Stimulated activated naive B cell treated with anti-CD40 and anti-IgM and Interleukin-4, amounts not matched to agents 10 μg/mL and 1 μg/mL and 100 μg/mL, for 72 hours (primary cell): ENCODE data around the gene CDH13.

Experiments used
- ATAC-seq, 2 donors: fragments of 150-1000 bp; cut with Tn5 transposase; replicated peaks; 2 replicates each; pipeline ENCODE4 v1.10.0; 2021; ENCODE audit warnings: moderate library complexity in 1 of 2
- DNase-seq: peaks from one replicate; pipeline ENCODE4 v3.0.0; 2021
- H3K27ac Mint-ChIP-seq: one replicate; pipeline ENCODE4 v1.8.0; 2022; ENCODE audit warnings: mild to moderate bottlenecking, mixed read lengths
- H3K27me3 Mint-ChIP-seq, 2 donors: one replicate each; pipeline ENCODE4 v1.8.0; 2022; ENCODE audit warnings: mixed read lengths in 2 of 2
- H3K36me3 Mint-ChIP-seq, 2 donors: one replicate each; pipeline ENCODE4 v1.8.0; 2022; ENCODE audit warnings: mixed read lengths in 2 of 2, mild to moderate bottlenecking in 1 of 2
- H3K4me1 Mint-ChIP-seq, 2 donors: one replicate each; pipeline ENCODE4 v1.8.0; 2022; ENCODE audit warnings: mixed read lengths in 2 of 2, mild to moderate bottlenecking in 1 of 2
- H3K4me3 Mint-ChIP-seq, 2 donors: one replicate each; pipeline ENCODE4 v1.8.0; 2022; ENCODE audit warnings: mild to moderate bottlenecking in 2 of 2, mixed read lengths in 2 of 2, moderate library complexity in 1 of 2
- H3K9me3 Mint-ChIP-seq, 2 donors: one replicate each; pipeline ENCODE4 v1.8.0; 2022; ENCODE audit warnings: mixed read lengths in 2 of 2, mild to moderate bottlenecking in 1 of 2

Gene CDH13

DNA sequence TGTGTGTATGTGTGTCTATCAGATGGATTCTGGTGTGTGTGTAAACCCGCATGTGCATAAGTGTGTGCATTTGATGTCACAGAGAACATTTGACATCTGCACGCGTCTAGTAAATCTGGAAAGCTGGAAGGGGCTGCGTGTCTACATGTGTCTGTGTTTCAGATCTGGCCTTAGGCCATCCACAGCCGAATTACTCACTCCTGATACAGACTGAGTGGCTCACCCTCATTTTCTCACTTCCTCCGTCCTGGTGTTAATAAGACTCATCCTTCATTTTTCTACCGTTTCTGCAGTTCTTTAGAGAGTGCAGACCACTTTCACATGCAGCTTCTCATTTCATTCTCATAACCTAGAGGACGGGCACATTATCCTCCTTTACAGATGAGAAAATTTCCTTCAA lies 491.6 kb downstream of the CDH13 start:
- ATAC-seq (peak in 1 of 2 donors; percentile 48), DNase-seq (no peak)
- H3K4me1 Mint-ChIP-seq = no peaks in the 10 kb centered on the region
- H3K36me3 Mint-ChIP-seq = no peaks in the 10 kb centered on the region
- H3K4me3 Mint-ChIP-seq = no peak overlapping the region
- H3K27ac Mint-ChIP-seq = no peak overlapping the region
- H3K9me3 Mint-ChIP-seq = no peaks in the 10 kb centered on the region
- peaks cover 7% of the 10 kb centered on the region in 2 donors for H3K27me3 Mint-ChIP-seq

DNA sequence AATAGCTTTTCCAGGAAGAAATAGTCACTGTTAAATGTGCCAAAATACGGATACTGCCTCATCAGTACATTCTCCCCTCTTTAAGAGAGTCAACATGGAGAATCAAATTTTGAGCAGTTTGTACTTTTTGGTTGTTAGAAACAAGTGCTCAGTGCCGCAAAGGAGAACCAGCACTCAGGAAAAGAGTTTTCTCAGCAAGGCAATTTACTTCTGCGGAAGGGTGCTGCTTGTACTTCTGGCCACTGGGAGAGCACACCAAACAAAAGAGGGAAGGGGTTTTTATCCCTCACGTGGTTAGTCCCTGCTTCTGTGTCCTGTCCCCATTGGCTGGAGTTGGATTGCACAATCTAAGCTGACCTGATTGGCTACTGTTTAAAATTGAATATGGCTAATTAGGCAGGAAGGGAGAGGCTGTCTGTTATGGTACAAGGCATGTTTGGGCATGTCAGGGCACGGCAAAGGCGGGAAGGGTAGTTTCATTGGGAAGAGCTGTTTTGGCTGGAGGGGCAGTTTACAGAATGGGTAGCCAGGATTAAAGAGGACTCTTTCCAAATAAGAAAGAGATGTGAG lies 499.3 kb downstream of the CDH13 start:
- Mint-ChIP-seq H3K36me3 (no peaks in the 10 kb centered on the region), H3K4me3 (no peak overlapping the region)

DNA sequence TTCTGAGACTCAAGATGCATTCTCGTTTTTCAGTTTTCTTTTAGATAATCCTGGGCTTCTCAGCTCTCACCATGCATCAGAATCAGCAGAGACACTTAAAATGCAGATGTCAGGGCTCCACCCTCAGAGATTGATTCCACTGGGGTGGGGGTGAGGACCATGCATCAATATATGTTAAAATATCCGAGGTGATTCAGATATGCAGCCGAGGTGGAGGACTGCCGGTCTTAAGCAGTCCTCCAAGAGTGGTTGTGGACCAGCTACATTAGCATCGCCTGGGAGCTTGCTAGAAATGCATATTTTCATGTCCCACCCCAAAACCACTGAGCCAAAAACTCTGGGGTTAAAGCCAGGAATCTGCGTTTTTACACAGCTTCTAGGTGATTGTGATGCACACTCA lies 501.3 kb downstream of the CDH13 start:
- H3K9me3 Mint-ChIP-seq = peaks cover 13% of the 10 kb centered on the region in 2 donors
- H3K27me3 Mint-ChIP-seq = peaks cover 0 to 7% of the 10 kb centered on the region in 2 donors

More for the DNA sequence above, 499.3 kb downstream of the CDH13 start:
- DNase-seq (no peak), ATAC-seq (no peak)
- Mint-ChIP-seq H3K9me3 (peaks cover 13% of the 10 kb centered on the region in 2 donors), H3K27ac (no peak overlapping the region), H3K27me3 (peaks cover 0 to 7% of the 10 kb centered on the region in 2 donors), H3K4me1 (no peaks in the 10 kb centered on the region)

GRCh38 chr16:83130039-83130438 lies 503.3 kb downstream of the CDH13 start:
- Mint-ChIP-seq H3K4me3 (no peak overlapping the region), H3K4me1 (peaks cover 0 to under 1% of the 10 kb centered on the region in 2 donors), H3K27ac (no peak overlapping the region), H3K27me3 (peaks cover 0 to 7% of the 10 kb centered on the region in 2 donors), H3K9me3 (peaks cover 11 to 13% of the 10 kb centered on the region in 2 donors), H3K36me3 (no peaks in the 10 kb centered on the region)
- DNase-seq (no peak), ATAC-seq (no peak)

More for the DNA sequence above, 501.3 kb downstream of the CDH13 start:
- Mint-ChIP-seq H3K4me3 (no peak overlapping the region), H3K4me1 (no peaks in the 10 kb centered on the region), H3K27ac (no peak overlapping the region), H3K36me3 (no peaks in the 10 kb centered on the region)
- no peak for ATAC-seq
- no peak for DNase-seq

DNA sequence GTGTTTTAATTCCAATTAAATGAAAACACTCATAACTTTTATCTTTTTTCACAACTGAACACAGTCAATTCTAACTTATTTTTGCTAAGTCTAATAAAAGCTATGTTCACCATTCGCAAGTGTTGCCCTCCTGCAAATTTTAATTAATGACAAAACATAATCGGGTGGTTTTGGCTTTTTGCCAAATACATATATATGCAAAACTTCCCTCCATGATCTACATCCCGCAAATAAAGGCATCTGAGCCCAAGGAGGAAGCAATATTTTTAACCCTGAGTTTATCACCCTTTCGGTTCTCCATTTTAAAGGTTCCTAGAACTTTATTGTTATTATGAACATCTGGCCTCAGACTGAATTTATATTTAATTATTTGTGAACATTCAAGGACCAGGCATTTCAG lies 507.9 kb downstream of the CDH13 start:
- Mint-ChIP-seq H3K9me3 (peaks cover 0 to 1% of the 10 kb centered on the region in 2 donors), H3K36me3 (no peaks in the 10 kb centered on the region), H3K27me3 (peaks cover 5% of the 10 kb centered on the region in 2 donors), H3K27ac (no peak overlapping the region), H3K4me1 (peaks cover 6 to 9% of the 10 kb centered on the region in 2 donors), H3K4me3 (no peak overlapping the region)
- ATAC-seq (peak in 1 of 2 donors; percentile 42), DNase-seq (no peak)

DNA sequence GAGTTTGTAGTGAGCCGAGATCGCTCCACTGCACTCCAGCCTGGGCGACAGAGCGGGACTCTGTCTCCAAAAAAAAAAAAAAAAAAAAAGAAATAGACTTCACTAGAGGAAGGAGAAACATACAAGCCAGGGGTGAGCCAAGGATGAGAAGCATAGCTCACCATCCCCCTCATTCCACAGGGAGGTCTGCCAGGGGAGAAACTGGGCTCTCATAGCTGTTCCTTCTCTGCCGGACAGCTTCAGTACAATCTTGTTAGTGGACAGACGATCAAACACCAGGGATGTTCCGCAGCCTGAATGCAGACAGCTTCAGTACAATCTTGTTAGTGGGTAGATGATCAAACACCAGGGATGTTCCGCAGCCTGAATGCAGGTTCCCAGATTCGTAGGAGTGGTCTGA lies 509.6 kb downstream of the CDH13 start:
- no peak overlapping the region for H3K27ac Mint-ChIP-seq
- H3K4me3 Mint-ChIP-seq = no peak overlapping the region
- no peaks in the 10 kb centered on the region for H3K36me3 Mint-ChIP-seq
- H3K9me3 Mint-ChIP-seq = peaks cover 1 to 3% of the 10 kb centered on the region in 2 donors
- DNase-seq (no peak), ATAC-seq (no peak)
- peaks cover 6 to 9% of the 10 kb centered on the region in 2 donors for H3K4me1 Mint-ChIP-seq
- H3K27me3 Mint-ChIP-seq = peaks cover 5% of the 10 kb centered on the region in 2 donors

DNA sequence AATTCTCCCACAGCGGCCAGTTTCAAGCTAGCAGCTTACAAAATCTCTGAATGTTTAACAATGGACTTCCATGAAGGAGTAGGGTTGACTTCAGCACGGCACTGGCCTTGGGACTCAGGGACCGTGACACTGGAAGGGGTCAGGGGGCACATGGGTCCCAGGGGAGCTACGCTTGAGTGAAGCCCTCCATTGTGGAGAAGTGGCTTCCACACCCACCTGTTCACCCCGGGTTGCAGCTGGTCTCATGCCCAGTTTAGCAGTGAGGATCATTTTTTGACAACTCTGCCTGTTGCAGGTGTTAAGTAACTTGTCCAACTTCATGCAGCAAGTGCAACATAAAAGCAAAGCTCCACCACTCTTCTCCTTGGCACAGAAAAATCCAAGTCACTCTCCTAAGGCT lies 510.2 kb downstream of the CDH13 start:
- Mint-ChIP-seq H3K4me1 (peaks cover 6 to 9% of the 10 kb centered on the region in 2 donors), H3K27me3 (peaks cover 5% of the 10 kb centered on the region in 2 donors), H3K36me3 (no peaks in the 10 kb centered on the region), H3K9me3 (peaks cover 5 to 7% of the 10 kb centered on the region in 2 donors), H3K27ac (no peak overlapping the region), H3K4me3 (peak overlapping the region; percentile 80 to 83)
- DNase-seq (no peak), ATAC-seq (peak in 1 of 2 donors; percentile 23)

GRCh38 chr16:83137326-83137781 lies 510.6 kb downstream of the CDH13 start:
- Mint-ChIP-seq H3K36me3 (no peaks in the 10 kb centered on the region), H3K27me3 (peaks cover 5% of the 10 kb centered on the region in 2 donors), H3K27ac (no peak overlapping the region), H3K4me1 (peaks cover 6 to 9% of the 10 kb centered on the region in 2 donors), H3K4me3 (peak overlapping the region; percentile 80 to 83), H3K9me3 (peaks cover 5 to 8% of the 10 kb centered on the region in 2 donors)
- ATAC-seq (peak in 1 of 2 donors; percentile 48), DNase-seq (no peak)

DNA sequence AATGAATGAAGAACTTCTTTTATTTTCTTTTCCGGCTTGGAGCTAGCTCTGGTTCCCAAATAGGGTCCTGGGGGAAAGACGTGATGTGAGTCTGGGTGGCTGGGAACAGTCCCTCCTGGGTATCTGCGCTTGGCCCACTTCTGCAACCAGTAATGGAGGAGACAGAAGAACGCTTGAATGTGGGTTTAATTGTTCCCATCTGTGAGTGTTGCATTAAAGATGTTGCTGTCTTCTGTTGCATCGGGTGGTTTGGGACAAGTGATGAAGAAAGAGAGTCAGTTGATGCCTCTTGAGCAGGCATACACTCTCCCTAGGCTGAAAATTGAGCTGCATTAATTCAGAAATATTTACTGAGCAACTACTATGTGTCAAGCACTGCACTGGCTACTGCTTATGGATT lies 511.1 kb downstream of the CDH13 start:
- peak overlapping the region; percentile 80 to 83 for H3K4me3 Mint-ChIP-seq
- peaks cover 5 to 9% of the 10 kb centered on the region in 2 donors for H3K9me3 Mint-ChIP-seq
- ATAC-seq = no peak
- no peak for DNase-seq
- peaks cover 6 to 9% of the 10 kb centered on the region in 2 donors for H3K4me1 Mint-ChIP-seq
- no peak overlapping the region for H3K27ac Mint-ChIP-seq
- peaks cover 5% of the 10 kb centered on the region in 2 donors for H3K27me3 Mint-ChIP-seq
- H3K36me3 Mint-ChIP-seq = no peaks in the 10 kb centered on the region

DNA sequence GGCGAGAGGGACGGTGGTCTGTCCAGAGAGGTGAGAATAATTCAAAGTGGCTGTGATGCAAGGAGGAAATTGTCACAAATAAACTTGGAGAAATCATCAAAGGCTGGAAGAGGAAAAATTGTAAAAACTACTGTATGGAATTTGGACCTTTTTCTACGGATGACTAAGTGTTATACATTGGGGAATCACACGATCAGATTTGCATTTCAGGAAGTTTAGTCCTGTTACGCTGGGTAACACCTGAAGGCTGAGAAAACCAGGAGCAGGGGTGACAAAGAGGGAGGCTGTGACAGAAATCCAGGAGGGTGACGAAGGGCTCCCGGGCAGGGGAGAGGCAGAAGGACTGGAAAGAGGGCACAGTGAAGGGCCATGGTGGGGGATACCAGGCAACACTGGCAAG lies 511.7 kb downstream of the CDH13 start:
- H3K36me3 Mint-ChIP-seq = no peaks in the 10 kb centered on the region
- ATAC-seq (no peak), DNase-seq (no peak)
- no peak overlapping the region for H3K4me3 Mint-ChIP-seq
- H3K4me1 Mint-ChIP-seq = peaks cover 6 to 9% of the 10 kb centered on the region in 2 donors
- H3K27me3 Mint-ChIP-seq = peaks cover 5% of the 10 kb centered on the region in 2 donors
- H3K27ac Mint-ChIP-seq = no peak overlapping the region
- peaks cover 5 to 9% of the 10 kb centered on the region in 2 donors for H3K9me3 Mint-ChIP-seq

DNA sequence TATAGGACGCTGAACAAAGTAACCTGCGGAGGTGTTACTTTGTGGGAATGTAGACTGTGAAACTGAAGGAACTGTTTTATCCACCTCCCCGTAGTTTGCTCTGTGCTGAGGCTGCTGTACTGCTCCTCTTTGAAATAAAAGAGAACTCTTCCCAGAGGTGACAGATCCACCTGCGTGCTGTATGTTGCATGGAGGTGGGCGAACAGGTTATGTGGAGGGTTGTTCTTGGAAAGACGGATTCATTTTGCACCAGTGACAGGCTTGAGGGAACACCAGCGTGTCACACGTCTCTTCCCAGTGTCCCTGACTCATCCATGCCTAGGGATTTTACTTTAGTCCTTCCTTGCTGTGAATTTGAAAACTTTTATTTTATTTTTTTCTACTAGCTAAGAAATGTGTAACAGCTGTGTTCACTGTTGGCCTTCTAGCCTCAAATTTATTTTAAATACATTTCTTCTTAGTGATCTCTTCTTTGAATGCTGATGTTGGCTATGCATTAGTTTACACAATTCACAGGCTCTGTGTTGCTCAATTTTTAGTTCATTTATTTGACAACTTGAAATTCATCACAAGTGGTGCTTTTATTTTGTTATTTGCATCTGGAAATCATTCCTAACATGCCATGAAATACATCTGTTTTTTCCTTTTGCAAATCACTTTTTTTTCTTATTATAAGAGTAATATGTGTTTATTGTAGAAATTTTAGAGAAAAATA lies 512.4 kb downstream of the CDH13 start:
- Mint-ChIP-seq H3K27ac (no peak overlapping the region), H3K9me3 (peaks cover 5 to 9% of the 10 kb centered on the region in 2 donors), H3K36me3 (no peaks in the 10 kb centered on the region), H3K4me3 (no peak overlapping the region), H3K27me3 (peaks cover 5% of the 10 kb centered on the region in 2 donors), H3K4me1 (peaks cover 6 to 9% of the 10 kb centered on the region in 2 donors)
- no peak for DNase-seq
- no peak for ATAC-seq

- ATAC-seq = no peak
- peaks cover 7 to 8% of the 10 kb centered on the region in 2 donors for H3K9me3 Mint-ChIP-seq
- H3K27ac Mint-ChIP-seq = no peak overlapping the region
- no peaks in the 10 kb centered on the region for H3K4me1 Mint-ChIP-seq
- DNase-seq = no peak
- H3K36me3 Mint-ChIP-seq = no peaks in the 10 kb centered on the region
- H3K4me3 Mint-ChIP-seq = no peak overlapping the region
- peaks cover 0 to 7% of the 10 kb centered on the region in 2 donors for H3K27me3 Mint-ChIP-seq
Observed at GRCh38 chr16:83143788-83144187, 517.0 kb downstream of the CDH13 start.

DNA sequence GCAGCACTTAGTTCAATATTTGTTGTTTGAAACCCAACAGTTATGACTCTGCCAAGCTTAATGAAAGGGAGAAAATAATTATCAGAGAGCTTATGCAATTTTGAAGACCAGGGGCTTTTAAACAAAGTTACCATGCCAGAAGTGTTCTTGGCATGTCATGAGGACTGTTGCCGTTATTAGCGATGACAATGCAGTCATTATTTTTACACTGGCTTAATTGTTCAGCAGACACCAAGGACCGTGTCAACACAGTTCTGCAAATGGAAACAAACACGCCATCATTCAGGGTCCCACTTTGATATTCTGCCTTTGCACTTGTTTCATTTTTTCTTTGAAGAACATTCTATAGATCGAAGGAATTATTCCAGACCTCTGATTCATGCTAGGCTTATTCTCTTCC lies 518.5 kb downstream of the CDH13 start:
- H3K4me3 Mint-ChIP-seq = no peak overlapping the region
- peaks cover 7 to 8% of the 10 kb centered on the region in 2 donors for H3K9me3 Mint-ChIP-seq
- DNase-seq (no peak), ATAC-seq (no peak)
- no peaks in the 10 kb centered on the region for H3K4me1 Mint-ChIP-seq
- H3K27ac Mint-ChIP-seq = no peak overlapping the region
- H3K27me3 Mint-ChIP-seq = peaks cover 0 to 7% of the 10 kb centered on the region in 2 donors
- no peaks in the 10 kb centered on the region for H3K36me3 Mint-ChIP-seq

- ATAC-seq (no peak), DNase-seq (no peak)
- Mint-ChIP-seq H3K27me3 (peaks cover 0 to 7% of the 10 kb centered on the region in 2 donors), H3K4me1 (no peaks in the 10 kb centered on the region), H3K36me3 (no peaks in the 10 kb centered on the region), H3K27ac (no peak overlapping the region), H3K9me3 (peaks cover 2 to 3% of the 10 kb centered on the region in 2 donors), H3K4me3 (no peak overlapping the region)
Observed at GRCh38 chr16:83147244-83147643, 520.5 kb downstream of the CDH13 start.
